H9 (cell line): ENCODE results near the gene ALDH5A1. TPM values are rescaled to one million over a fixed set of nuclear protein-coding genes. Genes with fewer than 3 reads are reported as not detected.

ENCODE experiments used
- DNase-seq: peaks from one replicate; pipeline ENCODE4 v3.0.0-alpha.2; 2017
- H2AFZ ChIP-seq: one replicate; pipeline ENCODE4 v1.6.1; 2013; ENCODE audit warnings: mild to moderate bottlenecking, low read length, control low read depth, moderate library complexity
- H2AK5ac ChIP-seq: 2 replicates; pipeline ENCODE4 v1.6.1; 2013; ENCODE audit warnings: low read length, control low read depth, mixed read lengths; ENCODE audit not compliant: insufficient read length
- H2BK120ac ChIP-seq: one replicate; pipeline ENCODE4 v1.6.1; 2013; ENCODE audit warnings: low read depth, mild to moderate bottlenecking, low read length, control low read depth, inconsistent platforms; ENCODE audit not compliant: poor library complexity, severe bottlenecking
- H2BK12ac ChIP-seq: 2 replicates; pipeline ENCODE4 v1.6.1; 2013; ENCODE audit warnings: low read length, control low read depth, mixed read lengths, low read depth; ENCODE audit not compliant: insufficient read length
- H2BK15ac ChIP-seq: 2 replicates; pipeline ENCODE4 v1.6.1; 2013; ENCODE audit warnings: low read depth, low read length, control low read depth
- H2BK20ac ChIP-seq: one replicate; pipeline ENCODE4 v1.6.1; 2013; ENCODE audit warnings: low read depth, mild to moderate bottlenecking, low read length, control low read depth, inconsistent platforms; ENCODE audit not compliant: poor library complexity, severe bottlenecking
- H2BK5ac ChIP-seq: 2 replicates; pipeline ENCODE4 v1.6.1; 2013; ENCODE audit warnings: low read length, control low read depth, mixed read lengths; ENCODE audit not compliant: insufficient read length
- H3K14ac ChIP-seq: 2 replicates; pipeline ENCODE4 v1.6.1; 2013; ENCODE audit warnings: low read length, control low read depth; ENCODE audit not compliant: insufficient read depth
- H3K18ac ChIP-seq: 2 replicates; pipeline ENCODE4 v1.6.1; 2013; ENCODE audit warnings: low read depth, mild to moderate bottlenecking, mixed read lengths, low read length, control low read depth; ENCODE audit not compliant: insufficient read length
- H3K23ac ChIP-seq: 2 replicates; pipeline ENCODE4 v1.6.1; 2013; ENCODE audit warnings: low read length, control low read depth, mixed read lengths, low read depth; ENCODE audit not compliant: insufficient read length
- H3K23me2 ChIP-seq: 2 replicates; pipeline ENCODE4 v1.6.1; 2013; ENCODE audit warnings: low read depth, mild to moderate bottlenecking, mixed read lengths, low read length, control low read depth; ENCODE audit not compliant: insufficient read length, poor library complexity, severe bottlenecking
- H3K27ac ChIP-seq: 2 replicates; pipeline ENCODE4 v1.5.1; 2013; ENCODE audit warnings: low read length, control low read depth, mixed read lengths, low read depth; ENCODE audit not compliant: insufficient read length
- H3K27me3 ChIP-seq: 2 replicates; pipeline ENCODE4 v1.6.1; 2013; ENCODE audit warnings: low read length, control low read depth, inconsistent platforms; ENCODE audit not compliant: insufficient read depth
- H3K4ac ChIP-seq: 2 replicates; pipeline ENCODE4 v1.6.1; 2013; ENCODE audit warnings: low read depth, mild to moderate bottlenecking, control low read depth, inconsistent platforms, low read length, moderate library complexity
- H3K4me1 ChIP-seq: 2 replicates; pipeline ENCODE4 v1.6.1; 2013; ENCODE audit warnings: low read length, control low read depth, inconsistent platforms; ENCODE audit not compliant: insufficient read depth
- H3K4me2 ChIP-seq: 2 replicates; pipeline ENCODE4 v1.6.1; 2013; ENCODE audit warnings: low read length, control low read depth, mixed read lengths; ENCODE audit not compliant: insufficient read length, insufficient read depth
- H3K56ac ChIP-seq: 2 replicates; pipeline ENCODE4 v1.6.1; 2013; ENCODE audit warnings: low read depth, mild to moderate bottlenecking, mixed read lengths, low read length, control low read depth; ENCODE audit not compliant: insufficient read length
- H3K79me1 ChIP-seq: 2 replicates; pipeline ENCODE4 v1.6.1; 2013; ENCODE audit warnings: low read depth, mild to moderate bottlenecking, moderate library complexity, low read length, control low read depth, inconsistent platforms; ENCODE audit not compliant: insufficient read depth, poor library complexity, severe bottlenecking
- H3K79me2 ChIP-seq: 2 replicates; pipeline ENCODE4 v1.6.1; 2013; ENCODE audit warnings: low read length, control low read depth, inconsistent platforms; ENCODE audit not compliant: insufficient read depth
- H3K9ac ChIP-seq: 2 replicates; pipeline ENCODE4 v1.6.1; 2013; ENCODE audit warnings: low read length, control low read depth, mixed read lengths; ENCODE audit not compliant: insufficient read length; ENCODE audit errors: extremely low read depth
- H3K9me3 ChIP-seq: one replicate; pipeline ENCODE4 v1.6.1; 2013; ENCODE audit warnings: low read depth, low read length, inconsistent platforms; ENCODE audit not compliant: control insufficient read depth
- H3T11ph ChIP-seq: one replicate; pipeline ENCODE4 v1.6.1; 2013; ENCODE audit warnings: mild to moderate bottlenecking, low read length, control low read depth, inconsistent platforms
- H4K20me1 ChIP-seq: one replicate; pipeline ENCODE4 v1.6.1; 2013; ENCODE audit not compliant: control insufficient read depth, insufficient read length, insufficient read depth
- H4K5ac ChIP-seq: 2 replicates; pipeline ENCODE4 v1.6.1; 2013; ENCODE audit warnings: low read depth, mild to moderate bottlenecking, mixed read lengths, low read length, control low read depth; ENCODE audit not compliant: insufficient read length
- H4K8ac ChIP-seq: replicated peaks from 2 replicates; pipeline ENCODE4 v1.6.1; 2013; ENCODE audit warnings: low read length, control low read depth, mixed read lengths, low read depth; ENCODE audit not compliant: insufficient read length
- H4K91ac ChIP-seq: 2 replicates; pipeline ENCODE4 v1.6.1; 2013; ENCODE audit warnings: low read depth, mild to moderate bottlenecking, moderate library complexity, mixed read lengths, low read length, control low read depth; ENCODE audit not compliant: insufficient read length
- H3K27ac Mint-ChIP-seq, 3 experiments: 2 replicates in 2 of 3; 3 replicates in 1 of 3; pipeline ENCODE4 v1.8.0; 2020 to 2021; ENCODE audit warnings: mixed read lengths in 3 of 3, mild to moderate bottlenecking in 1 of 3, moderate library complexity in 1 of 3
- H3K27me3 Mint-ChIP-seq: 2 replicates; pipeline ENCODE4 v1.8.0; 2021; ENCODE audit warnings: low read depth, mild to moderate bottlenecking, moderate library complexity, mixed read lengths
- H3K36me3 Mint-ChIP-seq, 3 experiments: 2 replicates in 2 of 3; 3 replicates in 1 of 3; pipeline ENCODE4 v1.8.0; 2020 to 2021; ENCODE audit warnings: low read depth in 3 of 3, mixed read lengths in 3 of 3; ENCODE audit not compliant: insufficient read depth in 1 of 3
- H3K4me1 Mint-ChIP-seq, 2 experiments: 2 replicates each; pipeline ENCODE4 v1.8.0; 2020; ENCODE audit warnings: mixed read lengths in 2 of 2
- H3K4me3 Mint-ChIP-seq, 2 experiments: 2 replicates in 1 of 2; 3 replicates in 1 of 2; pipeline ENCODE4 v1.8.0; 2020 to 2021; ENCODE audit warnings: mild to moderate bottlenecking in 2 of 2, mixed read lengths in 2 of 2, moderate library complexity in 1 of 2
- H3K9me3 Mint-ChIP-seq, 2 experiments: 2 replicates in 1 of 2; 3 replicates in 1 of 2; pipeline ENCODE4 v1.8.0; 2020; ENCODE audit warnings: mild to moderate bottlenecking in 2 of 2, mixed read lengths in 2 of 2, moderate library complexity in 1 of 2
- WGBS: extraction: QIAGEN DNeasy Blood & Tissue Kit; methylation state at CpG from one replicate; pipeline ENCODE4 v1.1.7; 2013; ENCODE audit warnings: missing lambda C conversion rate, low lambda C conversion rate, mixed read lengths; ENCODE audit not compliant: insufficient read length; ENCODE audit errors: extremely low coverage; 5-methylcytosine and 5-hydroxymethylcytosine counted together
- total RNA-seq: library from RNA; stranded (reverse); gene quantifications from 2 replicates; pipeline ENCODE4 v1.2.1, GENCODE V29; 2021
- TF ChIP-seq, protein P1 (sequence below): fragments of 200-600 bp; sonication (generic); conservative IDR thresholded peaks from 3 replicates; pipeline ENCODE4 v1.8.0; 2021; ENCODE audit warnings: antibody characterized with exemption, mild to moderate bottlenecking

Gene ALDH5A1
- total RNA-seq, 1 experiment from 2014 or later = 5.4 TPM

DNA sequence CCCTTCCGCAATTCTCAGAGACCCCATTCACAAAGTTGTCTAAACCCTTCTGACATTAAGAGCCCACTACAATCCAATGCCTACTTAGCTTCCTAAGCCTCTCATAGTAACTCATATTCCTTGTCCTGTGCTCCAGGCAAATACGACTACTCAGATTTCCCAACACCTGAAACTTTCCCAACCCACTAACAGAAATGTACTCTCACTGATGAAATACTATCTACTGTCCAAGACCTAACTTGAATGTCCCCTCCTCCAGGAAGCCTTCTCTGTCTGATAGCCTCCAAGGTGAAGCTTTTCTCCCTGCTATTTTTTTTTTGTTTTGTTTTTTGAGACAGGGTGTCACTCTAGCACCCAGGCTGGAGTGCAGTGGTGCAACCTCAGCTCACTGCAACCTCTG is 35.8 kb upstream of the ALDH5A1 start:
- Histone ChIP-seq H2BK5ac (no peak overlapping the region), H4K8ac (no peak overlapping the region), H3K23ac (no peak overlapping the region), H3K79me1 (no peaks in the 10 kb centered on the region), H2AK5ac (no peak overlapping the region), H4K20me1 (no peaks in the 10 kb centered on the region), H2BK12ac (no peak overlapping the region), H3K9me3 (no peaks in the 10 kb centered on the region), H3K14ac (no peak overlapping the region), H3K27ac (no peak overlapping the region), H3K9ac (no peak overlapping the region), H2BK15ac (no peak overlapping the region), H3K4me2 (no peak overlapping the region), H3K4me1 (no peaks in the 10 kb centered on the region), H4K91ac (no peak overlapping the region), H2BK20ac (no peak overlapping the region), H3K27me3 (no peaks in the 10 kb centered on the region), H4K5ac (no peak overlapping the region), H3K79me2 (no peaks in the 10 kb centered on the region), H3K56ac (no peak overlapping the region), H3K4ac (no peak overlapping the region), H2AFZ (no peak overlapping the region), H3T11ph (no peak overlapping the region), H3K18ac (no peak overlapping the region), H3K23me2 (no peaks in the 10 kb centered on the region), H2BK120ac (no peak overlapping the region)
- Mint-ChIP-seq H3K4me3 (no peak overlapping the region), H3K36me3 (peaks cover 0 to 5% (median 0%) of the 10 kb centered on the region in 3 experiments; a peak in 2 of 7 replicates), H3K4me1 (peaks cover 3 to 11% of the 10 kb centered on the region in 2 experiments; a peak in 2 of 4 replicates), H3K9me3 (no peaks in the 10 kb centered on the region), H3K27ac (no peak overlapping the region; a peak in 1 of 7 replicates), H3K27me3 (no peaks in the 10 kb centered on the region)
- no CpG with 5 or more reads among the region's 2 CpGs for WGBS
- no peak for DNase-seq
- TF ChIP-seq, protein P1, sequence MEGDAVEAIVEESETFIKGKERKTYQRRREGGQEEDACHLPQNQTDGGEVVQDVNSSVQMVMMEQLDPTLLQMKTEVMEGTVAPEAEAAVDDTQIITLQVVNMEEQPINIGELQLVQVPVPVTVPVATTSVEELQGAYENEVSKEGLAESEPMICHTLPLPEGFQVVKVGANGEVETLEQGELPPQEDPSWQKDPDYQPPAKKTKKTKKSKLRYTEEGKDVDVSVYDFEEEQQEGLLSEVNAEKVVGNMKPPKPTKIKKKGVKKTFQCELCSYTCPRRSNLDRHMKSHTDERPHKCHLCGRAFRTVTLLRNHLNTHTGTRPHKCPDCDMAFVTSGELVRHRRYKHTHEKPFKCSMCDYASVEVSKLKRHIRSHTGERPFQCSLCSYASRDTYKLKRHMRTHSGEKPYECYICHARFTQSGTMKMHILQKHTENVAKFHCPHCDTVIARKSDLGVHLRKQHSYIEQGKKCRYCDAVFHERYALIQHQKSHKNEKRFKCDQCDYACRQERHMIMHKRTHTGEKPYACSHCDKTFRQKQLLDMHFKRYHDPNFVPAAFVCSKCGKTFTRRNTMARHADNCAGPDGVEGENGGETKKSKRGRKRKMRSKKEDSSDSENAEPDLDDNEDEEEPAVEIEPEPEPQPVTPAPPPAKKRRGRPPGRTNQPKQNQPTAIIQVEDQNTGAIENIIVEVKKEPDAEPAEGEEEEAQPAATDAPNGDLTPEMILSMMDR = no peak
